Pancreas (tissue), 10 donors: ENCODE results near the gene UBN2. TPM values are rescaled to one million over a fixed set of nuclear protein-coding genes. Genes with fewer than 3 reads are reported as not detected.
A peak's percentile ranks its signal among the peaks of the same experiment; 100 is the strongest.
"Not testable (repeated sequence)": the region's sequence is repeated elsewhere in the genome, so short reads cannot be mapped to it uniquely, and the experiment has no call there.

ENCODE experiments used
- ATAC-seq, 4 donors: fragments of 200-7000 bp; cut with Tn5 transposase; one replicate each; pipeline versions ENCODE4 v1.8.0 to v1.9.1; 2020; ENCODE audit warnings: mild to moderate bottlenecking in 4 of 4, moderate library complexity in 4 of 4
- DNase-seq, 6 donors: peaks; one replicate each; pipeline ENCODE4 v3.0.0-alpha.2; 2020
- FAIRE-seq: peaks from 2 replicates; lab custom pipeline; 2012; peaks lifted over from hg19 to GRCh38; lab: Jason Lieb, UNC
- H3K27ac ChIP-seq, 4 donors: fragments of 200-600 bp; sonication (generic); 1 replicate in 3 of 4; 2 replicates in 1 of 4; pipeline versions ENCODE4 v1.5.0 to v1.8.0; 2020
- H3K27me3 ChIP-seq, 4 donors: fragments of 200-600 bp; one replicate each; pipeline ENCODE4 v1.8.0; 2021
- H3K36me3 ChIP-seq, 3 donors: fragments of 200-600 bp; sonication (generic) in 1 of 3; one replicate each; pipeline versions ENCODE4 v1.5.0 to v1.8.0; 2020 to 2021
- H3K4me1 ChIP-seq, 3 donors: fragments of 200-600 bp; one replicate each; pipeline ENCODE4 v1.8.0; 2021
- H3K4me3 ChIP-seq, 4 donors: fragments of 200-600 bp; sonication (generic) in 2 of 4; one replicate each; pipeline versions ENCODE4 v1.5.0 to v1.8.0; 2020 to 2021
- H3K9me3 ChIP-seq, 4 donors: fragments of 200-600 bp; one replicate each; pipeline ENCODE4 v1.8.0; 2021
- CTCF ChIP-seq, 4 donors: fragments of 200-600 bp; sonication (generic) in 3 of 4; IDR thresholded peaks; one replicate each; pipeline versions ENCODE4 v1.5.0 to v1.8.0; 2021; ENCODE audit warnings: antibody characterized with exemption in 4 of 4
- WGBS, 2 donors: extraction: QIAGEN DNeasy Blood & Tissue Kit; methylation state at CpG; one replicate each; pipeline ENCODE4 v1.1.7; 2013; 5-methylcytosine and 5-hydroxymethylcytosine counted together
- intact Hi-C, 3 donors: fragments of 100-400 bp; cut with DNase I; formaldehyde crosslinking; loops; one replicate each; pipeline versions ENCODE4 v1.11.1 to v1.14.2; 2022
- polyA plus RNA-seq, 2 donors: library from polyadenylated mRNA; stranded (reverse); fragments of 200-250 nt; gene quantifications; one replicate each; pipeline ENCODE4 v1.2.3, GENCODE V29; 2013
- total RNA-seq, 6 donors: library from RNA; stranded (reverse); fragmentation: NEBNext Ultra II Directional in 4 of 6; extraction: Animal tissue kit (Norgen Biotek cat#: 25700) in 4 of 6; gene quantifications; one replicate each; pipeline versions ENCODE4 v1.2.1 to v1.2.4, GENCODE V29; 2021 to 2023
- donor health status: healthy with polysubstance abuse.
- donor health status: DM: no; HTN: no; CAD: no; lungs with moderate emphysema.
- donor health status: DM: no; HTN: no; CAD: no.
- donor health status: control.
- donor health status: control.
- donor health status: Bipolar disorder and iron deficiency.
- donor health status: DM: yes; HTN: yes; CAD: no.
- donor health status: DM: no; HTN: no; CAD: no.
- donor health status: DM: no; HTN: no; CAD: no.
- donor health status: DM: yes; HTN: yes; CAD: no.

The UBN2 gene
- total and polyA plus RNA-seq, 8 donors: 2.9 to 20.3 (median 15.0) TPM

GRCh38 chr7:139332697-139333359 is 101.8 kb downstream of the UBN2 start:
- H3K27me3 ChIP-seq: no peaks in the 10 kb centered on the region
- no peak for TF ChIP-seq CTCF (IDR thresholded peaks at IDR 0.05)
- WGBS, 2 donors: 11 to 13% methylated on average over 5 of the region's 5 CpGs
- peak overlapping the region in 3 of 4 donors; percentile 15 to 37 (median 30) for H3K27ac ChIP-seq
- no peak for FAIRE-seq
- peak in 1 of 6 donors; percentile 6 for DNase-seq
- intact Hi-C loops: no loop called here
- no peaks in the 10 kb centered on the region for H3K36me3 ChIP-seq
- ATAC-seq: peak; percentile 65 to 84 (median 77)
- H3K4me1 ChIP-seq: peaks cover 0 to 10% (median 0%) of the 10 kb centered on the region in 3 donors
- no peaks in the 10 kb centered on the region for H3K9me3 ChIP-seq
- H3K4me3 ChIP-seq: no peak overlapping the region

- 87 to 91% methylated on average over 13 of the region's 13 CpGs for WGBS, 2 donors
- H3K27me3 ChIP-seq, H3K36me3 ChIP-seq, intact Hi-C loops, DNase-seq, H3K4me3 ChIP-seq, ATAC-seq, H3K9me3 ChIP-seq, FAIRE-seq: not testable (repeated sequence)
- Histone ChIP-seq H3K27ac (peak overlapping the region in 1 of 4 donors; percentile 37), H3K4me1 (peaks cover 0 to 10% (median 0%) of the 10 kb centered on the region in 3 donors)
Observed at GRCh38 chr7:139333443-139333842, 102.4 kb downstream of the UBN2 start.

DNA sequence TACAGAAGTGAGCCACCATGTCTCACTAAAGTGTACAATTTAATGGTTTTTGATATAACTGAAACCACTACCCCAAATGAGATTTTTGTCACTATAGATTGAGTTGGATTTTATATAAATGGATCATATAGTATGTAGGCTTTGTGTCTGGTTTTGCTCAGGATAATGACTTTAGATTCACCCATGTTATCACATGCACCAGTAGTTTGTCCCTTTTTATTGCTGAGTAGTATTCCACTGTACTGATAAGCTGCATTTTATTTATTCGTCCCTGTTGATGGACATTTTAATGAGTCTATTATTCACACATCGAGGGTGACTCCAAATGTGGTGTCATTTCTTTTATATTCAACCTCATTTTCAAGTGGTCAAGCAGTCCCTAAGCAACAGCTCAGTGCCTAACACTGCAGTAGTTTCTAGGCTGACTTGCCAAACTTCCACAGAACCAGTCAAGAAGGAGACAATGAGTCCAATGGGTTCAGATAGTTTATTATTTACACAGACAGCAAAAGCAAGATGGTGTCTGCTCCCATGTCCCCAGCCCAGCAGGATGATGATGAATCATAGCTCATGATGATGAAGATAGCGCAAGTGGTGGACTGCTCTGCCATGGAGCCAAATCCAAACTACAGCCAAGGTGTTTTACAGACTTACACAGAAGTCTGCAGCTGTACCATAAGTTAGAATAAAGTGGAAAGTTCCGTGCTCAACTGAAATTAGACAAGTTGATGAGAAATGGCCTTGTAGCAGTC is 103.5 kb downstream of the UBN2 start:
- TF ChIP-seq CTCF (IDR thresholded peaks at IDR 0.05): no peak
- H3K27me3 ChIP-seq: no peaks in the 10 kb centered on the region
- FAIRE-seq (no peak), ATAC-seq (no peak), DNase-seq (no peak)
- H3K36me3 ChIP-seq: no peaks in the 10 kb centered on the region
- intact Hi-C loops: no loop called here
- no peak overlapping the region for H3K4me3 ChIP-seq
- no peaks in the 10 kb centered on the region for H3K9me3 ChIP-seq
- 92 to 95% methylated on average over 4 of the region's 4 CpGs for WGBS, 2 donors
- H3K4me1 ChIP-seq: peaks cover 0 to 10% (median 1%) of the 10 kb centered on the region in 3 donors
- no peak overlapping the region for H3K27ac ChIP-seq

DNA sequence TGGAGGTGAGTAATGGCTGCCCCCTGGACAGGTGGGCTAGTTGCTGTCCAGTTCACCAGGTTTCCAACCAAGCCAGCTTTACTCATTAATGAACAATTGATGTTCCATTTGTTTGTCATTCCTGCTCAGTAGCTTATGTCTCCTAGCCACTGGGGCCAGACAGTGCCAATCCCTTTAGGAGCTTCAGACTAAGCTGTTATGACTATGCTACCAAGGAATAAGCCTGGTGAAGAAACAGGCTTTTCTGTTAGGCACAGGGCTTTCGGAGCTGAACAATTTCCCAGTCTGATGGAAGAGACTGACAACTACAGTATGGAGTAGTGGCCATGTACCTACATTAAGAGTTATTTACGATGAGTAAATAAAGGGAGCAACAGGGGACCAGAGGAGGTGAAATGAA is 108.0 kb downstream of the UBN2 start:
- no peak for ATAC-seq
- H3K36me3 ChIP-seq: no peaks in the 10 kb centered on the region
- no peak overlapping the region for H3K27ac ChIP-seq
- peaks cover 3 to 15% (median 8%) of the 10 kb centered on the region in 3 donors for H3K4me1 ChIP-seq
- TF ChIP-seq CTCF (IDR thresholded peaks at IDR 0.05): no peak
- H3K4me3 ChIP-seq: no peak overlapping the region
- no peaks in the 10 kb centered on the region for H3K27me3 ChIP-seq
- H3K9me3 ChIP-seq: no peaks in the 10 kb centered on the region
- WGBS, 2 donors: 89 to 94% methylated on average over 2 of the region's 2 CpGs
- DNase-seq: no peak
- no peak for FAIRE-seq
- intact Hi-C loops: no loop called here

GRCh38 chr7:139339698-139340036 is 108.6 kb downstream of the UBN2 start:
- FAIRE-seq (no peak), ATAC-seq (no peak), DNase-seq (no peak)
- peak overlapping the region; percentile 22 to 85 (median 58) for H3K4me3 ChIP-seq
- H3K27ac ChIP-seq: peak overlapping the region; percentile 100
- H3K4me1 ChIP-seq: peaks cover 3 to 15% (median 8%) of the 10 kb centered on the region in 3 donors
- H3K27me3 ChIP-seq: no peaks in the 10 kb centered on the region
- no peaks in the 10 kb centered on the region for H3K9me3 ChIP-seq
- 74 to 84% methylated on average over 13 of the region's 13 CpGs for WGBS, 2 donors
- no peak for TF ChIP-seq CTCF (IDR thresholded peaks at IDR 0.05)
- no peaks in the 10 kb centered on the region for H3K36me3 ChIP-seq
- intact Hi-C loops: no loop called here
